Upper lobe of right lung (tissue), 1 donor: ENCODE data around the gene TAS2R40. TPM values are rescaled to one million over a fixed set of nuclear protein-coding genes. Genes with fewer than 3 reads are reported as not detected.

Experiments used
- ATAC-seq: fragments of 200-7000 bp; cut with Tn5 transposase; one replicate; pipeline ENCODE4 v1.9.1; 2020; ENCODE audit warnings: mild to moderate bottlenecking, moderate library complexity
- DNase-seq: peaks from one replicate; pipeline ENCODE4 v3.0.0-alpha.2; 2020
- H3K27ac ChIP-seq: fragments of 200-600 bp; one replicate; pipeline ENCODE4 v1.8.0; 2022
- H3K27me3 ChIP-seq: fragments of 200-600 bp; one replicate; pipeline ENCODE4 v1.8.0; 2022; ENCODE audit warnings: mild to moderate bottlenecking
- H3K36me3 ChIP-seq: fragments of 200-600 bp; one replicate; pipeline ENCODE4 v1.8.0; 2022
- H3K4me1 ChIP-seq: fragments of 200-600 bp; one replicate; pipeline ENCODE4 v1.8.0; 2022
- H3K4me3 ChIP-seq: fragments of 200-600 bp; one replicate; pipeline ENCODE4 v1.8.0; 2022; ENCODE audit warnings: mild to moderate bottlenecking
- H3K9me3 ChIP-seq: fragments of 200-600 bp; one replicate; pipeline ENCODE4 v1.8.0; 2022
- CTCF ChIP-seq: fragments of 200-600 bp; IDR thresholded peaks from one replicate; pipeline ENCODE4 v1.8.0; 2022; ENCODE audit warnings: antibody characterized with exemption
- intact Hi-C: fragments of 100-400 bp; cut with DNase I; formaldehyde crosslinking; loops from one replicate; pipeline ENCODE4 v1.11.0; 2022
- total RNA-seq: library from RNA; stranded (reverse); fragmentation: NEBNext Ultra II Directional; extraction: Animal tissue kit (Norgen Biotek cat#: 25700); gene quantifications from one replicate; pipeline ENCODE4 v1.2.1, GENCODE V29; 2021
- donor health status: DM: no; HTN: yes; CAD: no; lungs with severe emphysema.

The TAS2R40 gene
- total RNA-seq, 1 donor from 2014 or later = not detected

GRCh38 chr7:143216686-143217085 is 5.2 kb upstream of the TAS2R40 start:
- Histone ChIP-seq H3K36me3 (no peaks in the 10 kb centered on the region), H3K27me3 (no peaks in the 10 kb centered on the region), H3K27ac (no peak overlapping the region), H3K4me3 (no peak overlapping the region), H3K9me3 (no peaks in the 10 kb centered on the region), H3K4me1 (no peaks in the 10 kb centered on the region)
- no peak for TF ChIP-seq CTCF
- ATAC-seq = no peak
- intact Hi-C loops = loop anchor here (5.0 kb wide), 1 partner anchor 209 kb away; no protein-coding TSS in a partner anchor
- no peak for DNase-seq

- DNase-seq (no peak), ATAC-seq (no peak)
- Histone ChIP-seq H3K4me1 (no peaks in the 10 kb centered on the region), H3K27me3 (no peaks in the 10 kb centered on the region), H3K36me3 (no peaks in the 10 kb centered on the region), H3K9me3 (no peaks in the 10 kb centered on the region), H3K4me3 (no peak overlapping the region), H3K27ac (no peak overlapping the region)
- intact Hi-C loops = loop anchor here (5.0 kb wide), 1 partner anchor 211 kb away; no protein-coding TSS in a partner anchor
- no peak for TF ChIP-seq CTCF
Observed at GRCh38 chr7:143217806-143218205, 4.0 kb upstream of the TAS2R40 start.

GRCh38 chr7:143221286-143221685 is 551 bp upstream of the TAS2R40 start:
- DNase-seq (no peak), ATAC-seq (no peak)
- no peaks in the 10 kb centered on the region for H3K9me3 ChIP-seq
- no peaks in the 10 kb centered on the region for H3K36me3 ChIP-seq
- TF ChIP-seq CTCF = no peak
- no peak overlapping the region for H3K4me3 ChIP-seq
- H3K4me1 ChIP-seq = no peaks in the 10 kb centered on the region
- H3K27ac ChIP-seq = no peak overlapping the region
- no peaks in the 10 kb centered on the region for H3K27me3 ChIP-seq
- intact Hi-C loops = no loop called here

- DNase-seq = peak; percentile 66
- no peak for TF ChIP-seq CTCF
- Histone ChIP-seq H3K4me3 (no peak overlapping the region), H3K27ac (no peak overlapping the region), H3K27me3 (no peaks in the 10 kb centered on the region), H3K9me3 (no peaks in the 10 kb centered on the region), H3K4me1 (no peaks in the 10 kb centered on the region), H3K36me3 (no peaks in the 10 kb centered on the region)
- intact Hi-C loops = no loop called here
- ATAC-seq = peak; percentile 93
Observed at GRCh38 chr7:143222782-143223181, 945 bp downstream of the TAS2R40 start.

- ATAC-seq = no peak
- Histone ChIP-seq H3K4me3 (no peak overlapping the region), H3K27me3 (no peaks in the 10 kb centered on the region), H3K9me3 (no peaks in the 10 kb centered on the region), H3K27ac (no peak overlapping the region), H3K36me3 (no peaks in the 10 kb centered on the region), H3K4me1 (no peaks in the 10 kb centered on the region)
- intact Hi-C loops = no loop called here
- DNase-seq = no peak
- TF ChIP-seq CTCF = no peak
Observed at GRCh38 chr7:143223784-143224183, 1.9 kb downstream of the TAS2R40 start.

GRCh38 chr7:143225047-143225446 is 3.2 kb downstream of the TAS2R40 start:
- intact Hi-C loops = no loop called here
- Histone ChIP-seq H3K9me3 (no peaks in the 10 kb centered on the region), H3K4me3 (no peak overlapping the region), H3K27me3 (no peaks in the 10 kb centered on the region), H3K4me1 (no peaks in the 10 kb centered on the region), H3K36me3 (no peaks in the 10 kb centered on the region), H3K27ac (no peak overlapping the region)
- ATAC-seq (no peak), DNase-seq (no peak)
- TF ChIP-seq CTCF = no peak
